Calu3 (cell line): Measurements from ENCODE around the gene EPN3. TPM values are rescaled to one million over a fixed set of nuclear protein-coding genes. Genes with fewer than 3 reads are reported as not detected.
A peak's percentile ranks its signal among the peaks of the same experiment; 100 is the strongest.

Experiments used
- Bru-seq: library from RNA; stranded (reverse); fragments of 400-500 nt; gene quantifications from one replicate; lab custom pipeline; 2021; lab: Mats Ljungman, UMichigan
- BruChase-seq, 2 experiments: library from RNA; stranded (reverse); fragments of 400-500 nt; gene quantifications; one replicate each; lab custom pipeline; 2021; lab: Mats Ljungman, UMichigan
- BruUV-seq: library from RNA; stranded (reverse); fragments of 400-500 nt; replicated peaks from 2 replicates; lab custom pipeline; 2021; lab: Mats Ljungman, UMichigan
- CTCF ChIA-PET: fragments of 300-600 bp; sonication (Branson Sonifier 250); formaldehyde crosslinking; loops from one replicate; lab custom pipeline; 2022; ENCODE audit warnings: antibody characterized with exemption; lab: Charles Lee
- DNase-seq: peaks from one replicate; pipeline ENCODE4 v3.0.0; 2022
- H3K27ac Mint-ChIP-seq: one replicate; pipeline ENCODE4 v1.8.0; 2022; ENCODE audit warnings: mixed read lengths; ENCODE audit not compliant: unreplicated experiment
- H3K27me3 Mint-ChIP-seq: one replicate; pipeline ENCODE4 v1.8.0; 2022; ENCODE audit warnings: mixed read lengths; ENCODE audit not compliant: unreplicated experiment
- H3K36me3 Mint-ChIP-seq: one replicate; pipeline ENCODE4 v1.8.0; 2022; ENCODE audit warnings: mild to moderate bottlenecking, moderate library complexity, mixed read lengths; ENCODE audit not compliant: insufficient read depth, unreplicated experiment
- H3K4me1 Mint-ChIP-seq: one replicate; pipeline ENCODE4 v1.8.0; 2022; ENCODE audit warnings: mild to moderate bottlenecking, low read depth, mixed read lengths; ENCODE audit not compliant: unreplicated experiment
- H3K4me3 Mint-ChIP-seq: one replicate; pipeline ENCODE4 v1.8.0; 2022; ENCODE audit warnings: mild to moderate bottlenecking, low read depth, moderate library complexity, mixed read lengths; ENCODE audit not compliant: unreplicated experiment
- H3K9me3 Mint-ChIP-seq: one replicate; pipeline ENCODE4 v1.8.0; 2022; ENCODE audit warnings: low read depth, mixed read lengths; ENCODE audit not compliant: unreplicated experiment
- intact Hi-C: fragments of 100-400 bp; cut with micrococcal nuclease; formaldehyde crosslinking; loops from one replicate; pipeline ENCODE4 v1.10.0; 2022; ENCODE audit not compliant: unreplicated experiment
- long read RNA-seq: library from polyadenylated mRNA; stranded (forward); transcript quantifications from one replicate; pipeline ENCODE4 v2.0.0, GENCODE V29; 2022
- total RNA-seq: library from RNA; stranded (reverse); gene quantifications from 2 replicates; pipeline ENCODE4 v1.2.3, GENCODE V29; 2022
- TF ChIP-seq, protein P1 (sequence below): fragments of 200-600 bp; IDR thresholded peaks from one replicate; pipeline ENCODE4 v1.8.0; 2022; ENCODE audit warnings: antibody characterized with exemption; ENCODE audit not compliant: unreplicated experiment

EPN3 gene
- total RNA-seq: 41.9 and 45.1 TPM in 2 replicates
- percentile 56 among the genes with signal in this experiment for Bru-seq, nascent RNA
- percentile 53 among the genes with signal in this experiment for BruChase-seq, experiment 1, labeled RNA remaining after a 6-hour chase
- percentile 60 among the genes with signal in this experiment for BruChase-seq, experiment 2, labeled RNA remaining after a 2-hour chase
- long read RNA-seq, full-length matches to known transcripts: 12 of 57 reads
- long read RNA-seq, partial matches to known transcripts: 22 of 57 reads
- long read RNA-seq, other reads (novel, unspliced or antisense): 23 of 57 reads

DNA sequence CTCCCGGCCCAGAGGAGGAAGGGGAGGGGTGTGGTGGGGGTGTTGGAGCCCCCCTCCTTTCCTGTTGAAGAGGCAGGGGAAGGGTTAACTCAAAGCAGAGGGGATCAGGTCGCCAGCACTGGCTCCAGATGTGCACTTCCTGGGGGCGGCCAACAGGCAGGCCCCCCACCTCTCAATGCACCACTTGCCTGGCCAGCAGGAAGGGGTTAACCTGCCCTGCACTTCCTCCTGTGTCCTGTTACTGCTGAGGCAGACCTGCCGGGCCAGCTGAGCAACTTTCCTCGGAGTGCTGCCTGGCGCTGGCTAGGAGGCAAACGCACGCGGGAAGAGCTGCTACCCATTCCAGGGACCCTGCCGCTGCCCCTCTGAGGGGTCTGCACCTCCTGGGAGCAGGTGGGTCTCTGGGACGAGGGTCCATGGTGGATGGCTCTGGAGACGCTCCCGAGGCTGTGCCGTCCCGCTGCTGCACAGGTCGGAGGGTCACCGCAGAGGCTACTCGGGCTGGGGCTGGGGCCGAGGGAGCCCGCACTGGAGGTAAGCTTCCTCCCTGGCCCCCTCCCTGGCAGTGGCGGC lies at the start of gene EPN3:
Gene EPN3 (plus strand): TSS at position 284 of the 573 bp plus-strand sequence. CDS start 3,822 bp downstream, outside the sequence.
- DNase-seq: peak; percentile 95
- Mint-ChIP-seq H3K9me3 (no peaks in the 10 kb centered on the region), H3K4me3 (peak within 1 kb of the TSS; percentile 85), H3K36me3 (peaks cover 51% of the 10 kb centered on the region), H3K27me3 (peaks cover 20% of the 10 kb centered on the region), H3K4me1 (peaks cover 47% of the 10 kb centered on the region), H3K27ac (peak within 1 kb of the TSS; percentile 63)
- CTCF ChIA-PET: interaction anchor here (0.7 to 1.4 kb wide), 5 partner anchors 12 to 201 kb away, joined by 3 to 5 read pairs (median 4); no protein-coding TSS in a partner anchor
- TF ChIP-seq, protein P1, sequence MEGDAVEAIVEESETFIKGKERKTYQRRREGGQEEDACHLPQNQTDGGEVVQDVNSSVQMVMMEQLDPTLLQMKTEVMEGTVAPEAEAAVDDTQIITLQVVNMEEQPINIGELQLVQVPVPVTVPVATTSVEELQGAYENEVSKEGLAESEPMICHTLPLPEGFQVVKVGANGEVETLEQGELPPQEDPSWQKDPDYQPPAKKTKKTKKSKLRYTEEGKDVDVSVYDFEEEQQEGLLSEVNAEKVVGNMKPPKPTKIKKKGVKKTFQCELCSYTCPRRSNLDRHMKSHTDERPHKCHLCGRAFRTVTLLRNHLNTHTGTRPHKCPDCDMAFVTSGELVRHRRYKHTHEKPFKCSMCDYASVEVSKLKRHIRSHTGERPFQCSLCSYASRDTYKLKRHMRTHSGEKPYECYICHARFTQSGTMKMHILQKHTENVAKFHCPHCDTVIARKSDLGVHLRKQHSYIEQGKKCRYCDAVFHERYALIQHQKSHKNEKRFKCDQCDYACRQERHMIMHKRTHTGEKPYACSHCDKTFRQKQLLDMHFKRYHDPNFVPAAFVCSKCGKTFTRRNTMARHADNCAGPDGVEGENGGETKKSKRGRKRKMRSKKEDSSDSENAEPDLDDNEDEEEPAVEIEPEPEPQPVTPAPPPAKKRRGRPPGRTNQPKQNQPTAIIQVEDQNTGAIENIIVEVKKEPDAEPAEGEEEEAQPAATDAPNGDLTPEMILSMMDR: no peak
- intact Hi-C loops: loop anchor here (1.0 to 5.0 kb wide), 2 partner anchors 35 to 50 kb away; no protein-coding TSS in a partner anchor
- BruUV-seq: no TSS peak

DNA sequence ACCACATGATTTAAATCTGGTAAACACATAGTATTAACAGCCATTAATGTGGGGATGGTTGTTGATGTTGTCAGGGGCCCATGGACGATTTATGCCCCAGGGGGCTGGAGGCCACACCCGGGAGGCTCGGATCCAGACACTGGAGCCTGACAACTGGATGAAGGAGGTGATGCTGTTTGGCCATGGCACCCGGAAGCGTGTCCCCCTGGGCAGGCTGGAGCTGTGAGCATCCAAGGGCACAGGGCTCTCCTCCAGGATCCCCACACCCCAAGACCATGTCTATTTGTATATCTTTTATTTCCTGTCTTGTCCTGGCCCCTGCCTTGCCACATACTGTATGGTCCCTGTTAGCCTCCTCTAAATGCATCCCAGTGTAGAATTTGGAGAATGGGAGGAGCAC lies 49.3 kb upstream of the EPN3 start:
- intact Hi-C loops: loop anchor here (2.0 kb wide), 3 partner anchors 18 to 210 kb away; no protein-coding TSS in a partner anchor
- BruUV-seq: no TSS peak

DNA sequence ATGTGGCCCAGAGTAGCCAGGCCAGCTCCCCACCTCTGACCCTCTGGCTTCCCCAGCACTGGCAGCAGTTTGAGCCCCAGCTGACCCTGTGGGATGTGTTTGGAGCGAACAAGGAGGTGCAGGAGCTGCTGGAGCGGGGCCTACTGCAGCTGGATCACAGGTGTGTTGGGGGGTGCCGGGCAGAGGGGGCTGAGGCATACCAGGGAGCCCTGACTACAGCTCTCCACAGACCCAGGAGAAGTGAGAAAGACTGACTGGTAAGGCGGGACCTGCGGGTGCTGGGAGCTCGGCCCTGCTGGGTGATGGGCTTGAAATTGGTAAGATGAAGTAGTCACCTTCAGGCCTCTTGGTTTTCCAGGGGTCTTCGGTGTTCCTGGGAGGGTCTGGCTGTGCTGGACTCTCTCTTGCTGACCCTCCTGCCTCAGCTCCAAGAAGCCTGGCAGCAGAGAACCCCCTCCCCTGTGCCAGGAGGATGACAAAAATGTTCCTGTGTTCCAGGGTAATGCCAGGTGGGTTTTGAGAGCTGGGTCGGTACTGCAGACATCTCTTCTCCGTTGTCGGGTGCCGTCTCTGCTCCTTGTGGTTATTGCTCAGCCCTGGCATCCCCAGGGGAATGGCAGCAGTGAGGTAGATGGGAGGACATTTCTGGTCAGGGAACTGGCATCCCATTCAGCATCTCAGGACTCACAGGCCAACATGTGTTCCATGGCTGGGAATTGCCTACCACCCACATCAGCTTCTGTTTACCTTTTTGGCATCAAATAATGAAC lies 48.0 kb upstream of the EPN3 start:
- TF ChIP-seq, protein P1: no peak
- BruUV-seq: no TSS peak
- H3K27ac Mint-ChIP-seq: no peak overlapping the region
- no peak for DNase-seq
- H3K4me3 Mint-ChIP-seq: no peak overlapping the region
- no peaks in the 10 kb centered on the region for H3K27me3 Mint-ChIP-seq
- H3K4me1 Mint-ChIP-seq: peaks cover 30% of the 10 kb centered on the region
- H3K9me3 Mint-ChIP-seq: no peaks in the 10 kb centered on the region
- CTCF ChIA-PET: interaction anchor here (1.0 to 1.3 kb wide), 2 partner anchors 17 to 58 kb away, joined by 3 read pairs; no protein-coding TSS in a partner anchor
- peaks cover 21% of the 10 kb centered on the region for H3K36me3 Mint-ChIP-seq
- intact Hi-C loops: no loop called here

More for the DNA sequence above, 49.3 kb upstream of the EPN3 start:
- DNase-seq: no peak
- Mint-ChIP-seq H3K4me3 (no peak overlapping the region), H3K36me3 (peaks cover 34% of the 10 kb centered on the region), H3K27ac (no peak overlapping the region), H3K9me3 (no peaks in the 10 kb centered on the region), H3K27me3 (no peaks in the 10 kb centered on the region), H3K4me1 (peaks cover 39% of the 10 kb centered on the region)
- TF ChIP-seq, protein P1: no peak
- CTCF ChIA-PET: interaction anchor here (0.6 to 1.7 kb wide), 3 partner anchors 32 to 68 kb away, joined by 3 to 8 read pairs (median 8); no protein-coding TSS in a partner anchor
